ENCODE measurements around the gene PDE7B. TPM values are rescaled to one million over a fixed set of nuclear protein-coding genes. Genes with fewer than 3 reads are reported as not detected.

PDE7B gene
- total RNA-seq, 1 experiment from 2014 or later = not detected

DNA sequence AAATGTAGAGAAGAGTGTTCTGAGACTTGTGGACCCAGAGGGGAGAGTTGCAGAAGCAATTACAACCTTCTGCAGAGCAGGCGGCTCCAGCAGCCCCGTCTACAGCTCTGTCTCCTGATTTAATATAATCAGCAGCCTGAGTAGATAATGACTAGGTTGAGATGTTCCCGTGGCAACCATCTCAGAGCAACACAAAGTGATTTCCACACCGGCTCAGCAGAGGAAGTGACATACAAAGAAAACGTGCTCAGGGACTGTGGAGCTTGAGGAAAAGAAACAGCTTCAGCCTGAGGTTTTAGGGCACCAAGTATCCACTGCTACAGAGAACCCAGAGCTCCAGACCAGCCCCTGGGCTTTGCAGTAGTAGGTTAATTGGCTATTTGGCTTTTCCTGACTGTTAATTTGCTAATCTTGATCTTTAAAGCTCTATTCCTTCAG lies 262.3 kb downstream of the PDE7B start:
- POLR2A ChIA-PET = no interaction called here
- no peak overlapping the region for H3K4me3 Mint-ChIP-seq
- CTCF ChIA-PET = interaction anchor here (1.7 kb wide), 1 partner anchor 10 kb away, joined by 4 read pairs; no protein-coding TSS in a partner anchor
- H3K36me3 Mint-ChIP-seq = no peaks in the 10 kb centered on the region
- H3K27ac Mint-ChIP-seq = no peak overlapping the region
- TF ChIP-seq ZBTB21 (CRISPR knock-in tag; IDR thresholded peaks at IDR 0.05; ENCODE audit: borderline replicate concordance) (no peak), SP1 (CRISPR knock-in tag; conservative IDR thresholded peaks at IDR 0.05) (no peak), PRRX2 (CRISPR knock-in tag; IDR thresholded peaks at IDR 0.05) (no peak), ZNF138 (CRISPR knock-in tag; conservative IDR thresholded peaks at IDR 0.05) (no peak), ZNF396 (CRISPR knock-in tag; IDR thresholded peaks at IDR 0.05; ENCODE audit: borderline replicate concordance) (no peak), ZNF317 (CRISPR knock-in tag; IDR thresholded peaks at IDR 0.05; ENCODE audit: borderline replicate concordance, low read depth) (no peak), CREB1 (CRISPR knock-in tag; IDR thresholded peaks at IDR 0.05) (no peak), RORB (CRISPR knock-in tag; IDR thresholded peaks at IDR 0.05) (no peak), OVOL2 (CRISPR knock-in tag; IDR thresholded peaks at IDR 0.05; ENCODE audit: borderline replicate concordance) (no peak), GABPB1 (CRISPR knock-in tag; IDR thresholded peaks at IDR 0.05) (no peak), NFATC4 (CRISPR knock-in tag; IDR thresholded peaks at IDR 0.05) (no peak), NR3C1 (CRISPR knock-in tag; conservative IDR thresholded peaks at IDR 0.05; ENCODE audit: low read depth) (no peak), ESRRA (CRISPR knock-in tag; IDR thresholded peaks at IDR 0.05; ENCODE audit: borderline replicate concordance) (no peak)
- TF ChIP-seq, protein P1, sequence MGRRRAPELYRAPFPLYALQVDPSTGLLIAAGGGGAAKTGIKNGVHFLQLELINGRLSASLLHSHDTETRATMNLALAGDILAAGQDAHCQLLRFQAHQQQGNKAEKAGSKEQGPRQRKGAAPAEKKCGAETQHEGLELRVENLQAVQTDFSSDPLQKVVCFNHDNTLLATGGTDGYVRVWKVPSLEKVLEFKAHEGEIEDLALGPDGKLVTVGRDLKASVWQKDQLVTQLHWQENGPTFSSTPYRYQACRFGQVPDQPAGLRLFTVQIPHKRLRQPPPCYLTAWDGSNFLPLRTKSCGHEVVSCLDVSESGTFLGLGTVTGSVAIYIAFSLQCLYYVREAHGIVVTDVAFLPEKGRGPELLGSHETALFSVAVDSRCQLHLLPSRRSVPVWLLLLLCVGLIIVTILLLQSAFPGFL (CRISPR knock-in tag; IDR thresholded peaks at IDR 0.05; ENCODE audit: borderline replicate concordance) = no peak
- TF ChIP-seq, protein P2, sequence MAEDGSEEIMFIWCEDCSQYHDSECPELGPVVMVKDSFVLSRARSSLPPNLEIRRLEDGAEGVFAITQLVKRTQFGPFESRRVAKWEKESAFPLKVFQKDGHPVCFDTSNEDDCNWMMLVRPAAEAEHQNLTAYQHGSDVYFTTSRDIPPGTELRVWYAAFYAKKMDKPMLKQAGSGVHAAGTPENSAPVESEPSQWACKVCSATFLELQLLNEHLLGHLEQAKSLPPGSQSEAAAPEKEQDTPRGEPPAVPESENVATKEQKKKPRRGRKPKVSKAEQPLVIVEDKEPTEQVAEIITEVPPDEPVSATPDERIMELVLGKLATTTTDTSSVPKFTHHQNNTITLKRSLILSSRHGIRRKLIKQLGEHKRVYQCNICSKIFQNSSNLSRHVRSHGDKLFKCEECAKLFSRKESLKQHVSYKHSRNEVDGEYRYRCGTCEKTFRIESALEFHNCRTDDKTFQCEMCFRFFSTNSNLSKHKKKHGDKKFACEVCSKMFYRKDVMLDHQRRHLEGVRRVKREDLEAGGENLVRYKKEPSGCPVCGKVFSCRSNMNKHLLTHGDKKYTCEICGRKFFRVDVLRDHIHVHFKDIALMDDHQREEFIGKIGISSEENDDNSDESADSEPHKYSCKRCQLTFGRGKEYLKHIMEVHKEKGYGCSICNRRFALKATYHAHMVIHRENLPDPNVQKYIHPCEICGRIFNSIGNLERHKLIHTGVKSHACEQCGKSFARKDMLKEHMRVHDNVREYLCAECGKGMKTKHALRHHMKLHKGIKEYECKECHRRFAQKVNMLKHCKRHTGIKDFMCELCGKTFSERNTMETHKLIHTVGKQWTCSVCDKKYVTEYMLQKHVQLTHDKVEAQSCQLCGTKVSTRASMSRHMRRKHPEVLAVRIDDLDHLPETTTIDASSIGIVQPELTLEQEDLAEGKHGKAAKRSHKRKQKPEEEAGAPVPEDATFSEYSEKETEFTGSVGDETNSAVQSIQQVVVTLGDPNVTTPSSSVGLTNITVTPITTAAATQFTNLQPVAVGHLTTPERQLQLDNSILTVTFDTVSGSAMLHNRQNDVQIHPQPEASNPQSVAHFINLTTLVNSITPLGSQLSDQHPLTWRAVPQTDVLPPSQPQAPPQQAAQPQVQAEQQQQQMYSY (CRISPR knock-in tag; IDR thresholded peaks at IDR 0.05) = no peak
- TF ChIP-seq, protein P3, sequence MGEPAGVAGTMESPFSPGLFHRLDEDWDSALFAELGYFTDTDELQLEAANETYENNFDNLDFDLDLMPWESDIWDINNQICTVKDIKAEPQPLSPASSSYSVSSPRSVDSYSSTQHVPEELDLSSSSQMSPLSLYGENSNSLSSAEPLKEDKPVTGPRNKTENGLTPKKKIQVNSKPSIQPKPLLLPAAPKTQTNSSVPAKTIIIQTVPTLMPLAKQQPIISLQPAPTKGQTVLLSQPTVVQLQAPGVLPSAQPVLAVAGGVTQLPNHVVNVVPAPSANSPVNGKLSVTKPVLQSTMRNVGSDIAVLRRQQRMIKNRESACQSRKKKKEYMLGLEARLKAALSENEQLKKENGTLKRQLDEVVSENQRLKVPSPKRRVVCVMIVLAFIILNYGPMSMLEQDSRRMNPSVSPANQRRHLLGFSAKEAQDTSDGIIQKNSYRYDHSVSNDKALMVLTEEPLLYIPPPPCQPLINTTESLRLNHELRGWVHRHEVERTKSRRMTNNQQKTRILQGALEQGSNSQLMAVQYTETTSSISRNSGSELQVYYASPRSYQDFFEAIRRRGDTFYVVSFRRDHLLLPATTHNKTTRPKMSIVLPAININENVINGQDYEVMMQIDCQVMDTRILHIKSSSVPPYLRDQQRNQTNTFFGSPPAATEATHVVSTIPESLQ (CRISPR knock-in tag; IDR thresholded peaks at IDR 0.05) = no peak
- TF ChIP-seq, protein P4, sequence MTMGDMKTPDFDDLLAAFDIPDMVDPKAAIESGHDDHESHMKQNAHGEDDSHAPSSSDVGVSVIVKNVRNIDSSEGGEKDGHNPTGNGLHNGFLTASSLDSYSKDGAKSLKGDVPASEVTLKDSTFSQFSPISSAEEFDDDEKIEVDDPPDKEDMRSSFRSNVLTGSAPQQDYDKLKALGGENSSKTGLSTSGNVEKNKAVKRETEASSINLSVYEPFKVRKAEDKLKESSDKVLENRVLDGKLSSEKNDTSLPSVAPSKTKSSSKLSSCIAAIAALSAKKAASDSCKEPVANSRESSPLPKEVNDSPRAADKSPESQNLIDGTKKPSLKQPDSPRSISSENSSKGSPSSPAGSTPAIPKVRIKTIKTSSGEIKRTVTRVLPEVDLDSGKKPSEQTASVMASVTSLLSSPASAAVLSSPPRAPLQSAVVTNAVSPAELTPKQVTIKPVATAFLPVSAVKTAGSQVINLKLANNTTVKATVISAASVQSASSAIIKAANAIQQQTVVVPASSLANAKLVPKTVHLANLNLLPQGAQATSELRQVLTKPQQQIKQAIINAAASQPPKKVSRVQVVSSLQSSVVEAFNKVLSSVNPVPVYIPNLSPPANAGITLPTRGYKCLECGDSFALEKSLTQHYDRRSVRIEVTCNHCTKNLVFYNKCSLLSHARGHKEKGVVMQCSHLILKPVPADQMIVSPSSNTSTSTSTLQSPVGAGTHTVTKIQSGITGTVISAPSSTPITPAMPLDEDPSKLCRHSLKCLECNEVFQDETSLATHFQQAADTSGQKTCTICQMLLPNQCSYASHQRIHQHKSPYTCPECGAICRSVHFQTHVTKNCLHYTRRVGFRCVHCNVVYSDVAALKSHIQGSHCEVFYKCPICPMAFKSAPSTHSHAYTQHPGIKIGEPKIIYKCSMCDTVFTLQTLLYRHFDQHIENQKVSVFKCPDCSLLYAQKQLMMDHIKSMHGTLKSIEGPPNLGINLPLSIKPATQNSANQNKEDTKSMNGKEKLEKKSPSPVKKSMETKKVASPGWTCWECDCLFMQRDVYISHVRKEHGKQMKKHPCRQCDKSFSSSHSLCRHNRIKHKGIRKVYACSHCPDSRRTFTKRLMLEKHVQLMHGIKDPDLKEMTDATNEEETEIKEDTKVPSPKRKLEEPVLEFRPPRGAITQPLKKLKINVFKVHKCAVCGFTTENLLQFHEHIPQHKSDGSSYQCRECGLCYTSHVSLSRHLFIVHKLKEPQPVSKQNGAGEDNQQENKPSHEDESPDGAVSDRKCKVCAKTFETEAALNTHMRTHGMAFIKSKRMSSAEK (CRISPR knock-in tag; IDR thresholded peaks at IDR 0.05; ENCODE audit: borderline replicate concordance) = no peak
- TF ChIP-seq, protein P5, sequence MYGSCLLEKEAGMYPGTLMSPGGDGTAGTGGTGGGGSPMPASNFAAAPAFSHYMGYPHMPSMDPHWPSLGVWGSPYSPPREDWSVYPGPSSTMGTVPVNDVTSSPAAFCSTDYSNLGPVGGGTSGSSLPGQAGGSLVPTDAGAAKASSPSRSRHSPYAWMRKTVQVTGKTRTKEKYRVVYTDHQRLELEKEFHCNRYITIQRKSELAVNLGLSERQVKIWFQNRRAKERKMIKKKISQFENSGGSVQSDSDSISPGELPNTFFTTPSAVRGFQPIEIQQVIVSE (CRISPR knock-in tag; IDR thresholded peaks at IDR 0.05; ENCODE audit: borderline replicate concordance) = no peak
- peak; percentile 17 for DNase-seq (ENCODE audit: low spot score)
- H3K9me3 Mint-ChIP-seq = no peaks in the 10 kb centered on the region
- peaks cover 32% of the 10 kb centered on the region for H3K27me3 Mint-ChIP-seq (ENCODE audit: low read depth)
- peak; percentile 84 for ATAC-seq
- 0 out of 2 replicates have a peak, but pooled peaks cover 4% of the 10 kb centered on the region for H3K4me1 Mint-ChIP-seq

Data from WTC11 (cell line).